HCT116 (cell line): ENCODE results near the gene METTL22. TPM values are rescaled to one million over a fixed set of nuclear protein-coding genes. Genes with fewer than 3 reads are reported as not detected.

Source experiments
- ATAC-seq: fragments of 200-7000 bp; cut with Tn5 transposase; 2 replicates; pipeline ENCODE4 v1.9.1; 2020; ENCODE audit warnings: mild to moderate bottlenecking, moderate library complexity
- BruUV-seq: library from RNA; stranded (reverse); fragments of 400-500 nt; replicated peaks from 2 replicates; lab custom pipeline; 2021; lab: Mats Ljungman, UMichigan
- CTCF ChIA-PET: fragments of 300-600 bp; sonication (Branson Sonifier 250); formaldehyde crosslinking; loops from one replicate; lab custom pipeline; 2021; ENCODE audit warnings: antibody characterized with exemption; lab: Charles Lee
- POLR2A ChIA-PET: fragments of 300-600, 350-600 bp; sonication (Branson Sonifier 250); formaldehyde crosslinking; loops from one replicate; lab custom pipeline; 2021; ENCODE audit warnings: antibody characterized with exemption; lab: Charles Lee
- RAD21 ChIA-PET, 2 experiments: fragments of 300-600 bp; sonication (Branson Sonifier 250); formaldehyde crosslinking; loops; one replicate each; lab custom pipeline; 2023; ENCODE audit warnings: low total read pairs in 2 of 2; ENCODE audit not compliant: uncharacterized antibody in 2 of 2, unreplicated experiment in 2 of 2, low non-redundant PET in 1 of 2; lab: Charles Lee
- DNase-seq: peaks from one replicate; pipeline ENCODE4 v3.0.0-alpha.2; 2010; ENCODE audit warnings: low read depth, low spot score
- H2AFZ ChIP-seq: fragments of 200-600 bp; shearing (Covaris generic), sonication (generic); 2 replicates; pipeline ENCODE4 v1.6.1; 2017; ENCODE audit warnings: low read depth, mixed run types, mixed read lengths, antibody characterized with exemption, low read length; ENCODE audit not compliant: poor library complexity, severe bottlenecking
- H3K27ac ChIP-seq: 2 replicates; pipeline ENCODE4 v1.5.1; 2012; ENCODE audit warnings: low read depth, low read length
- H3K27me3 ChIP-seq: fragments of 200-600 bp; sonication (generic); 2 replicates; pipeline ENCODE4 v1.6.1; 2016; ENCODE audit warnings: mixed run types, low read length, mixed read lengths; ENCODE audit not compliant: insufficient read depth
- H3K36me3 ChIP-seq, 2 experiments: fragments of 200-500 bp in 1 of 2; fragments of 200-600 bp in 1 of 2; sonication (Bioruptor generic) in 1 of 2; sonication (generic) in 1 of 2; 2 replicates each; pipeline versions ENCODE4 v1.5.1 to v1.6.1; 2014 to 2016; ENCODE audit warnings: low read length in 2 of 2, inconsistent platforms in 1 of 2, mixed read lengths in 1 of 2, mixed run types in 1 of 2; ENCODE audit not compliant: insufficient read depth in 2 of 2, control insufficient read depth in 1 of 2
- H3K4me1 ChIP-seq, 2 experiments: fragments of 200-600 bp in 1 of 2; sonication (generic) in 1 of 2; 2 replicates each; pipeline versions ENCODE4 v1.5.1 to v1.6.1; 2012 to 2017; ENCODE audit warnings: low read length in 2 of 2, inconsistent platforms in 1 of 2, mild to moderate bottlenecking in 1 of 2, mixed read lengths in 1 of 2, mixed run types in 1 of 2, moderate library complexity in 1 of 2; ENCODE audit not compliant: insufficient read depth in 2 of 2, control insufficient read depth in 1 of 2
- H3K4me2 ChIP-seq: fragments of 200-600 bp; sonication (generic); 2 replicates; pipeline ENCODE4 v1.6.1; 2017; ENCODE audit warnings: mixed run types, low read length, mixed read lengths
- H3K4me3 ChIP-seq, 2 experiments: fragments of 200-600 bp in 1 of 2; sonication (generic) in 1 of 2; replicated peaks in 1 of 2; 2 replicates each; pipeline ENCODE4 v1.5.1; 2011 to 2016; ENCODE audit warnings: low read length in 2 of 2, control low read depth in 1 of 2, low read depth in 1 of 2, mild to moderate bottlenecking in 1 of 2, mixed read lengths in 1 of 2, mixed run types in 1 of 2
- H3K79me2 ChIP-seq: fragments of 200-600 bp; sonication (generic); 2 replicates; pipeline ENCODE4 v1.6.1; 2017; ENCODE audit warnings: mild to moderate bottlenecking, mixed run types, low read length, moderate library complexity, mixed read lengths; ENCODE audit not compliant: insufficient read depth
- H3K9ac ChIP-seq: fragments of 200-600 bp; sonication (generic); 2 replicates; pipeline ENCODE4 v1.6.1; 2016; ENCODE audit warnings: low read length, mixed read lengths
- H3K9me2 ChIP-seq: fragments of 200-600 bp; sonication (generic), shearing (Covaris generic); 2 replicates; pipeline ENCODE4 v1.6.1; 2017; ENCODE audit warnings: mixed run types, mild to moderate bottlenecking, moderate library complexity; ENCODE audit not compliant: insufficient read depth
- H3K9me3 ChIP-seq, 2 experiments: fragments of 200-500 bp in 1 of 2; fragments of 200-600 bp in 1 of 2; sonication (Bioruptor generic) in 1 of 2; sonication (generic) in 1 of 2; 2 replicates each; pipeline ENCODE4 v1.6.1; 2014 to 2017; ENCODE audit warnings: low read length in 2 of 2, mixed read lengths in 2 of 2, inconsistent platforms in 1 of 2, low read depth in 1 of 2, mild to moderate bottlenecking in 1 of 2, mixed run types in 1 of 2, moderate library complexity in 1 of 2; ENCODE audit not compliant: control insufficient read depth in 1 of 2, insufficient read depth in 1 of 2
- H4K20me1 ChIP-seq: fragments of 200-600 bp; sonication (generic), shearing (Covaris generic); 2 replicates; pipeline ENCODE4 v1.6.1; 2017; ENCODE audit warnings: mixed run types, mild to moderate bottlenecking, moderate library complexity; ENCODE audit not compliant: insufficient read depth
- CEBPB ChIP-seq: IDR thresholded peaks from 2 replicates; pipeline ENCODE4 v1.6.1; 2012; ENCODE audit warnings: low read depth
- EGR1 ChIP-seq: IDR thresholded peaks from 2 replicates; pipeline ENCODE4 v1.6.1; 2012; ENCODE audit warnings: low read depth
- EZH2phosphoT487 ChIP-seq: fragments of 200-600 bp; IDR thresholded peaks from 2 replicates; pipeline ENCODE4 v1.6.1; 2018; ENCODE audit warnings: antibody characterized with exemption, borderline replicate concordance
- FOSL1 ChIP-seq: IDR thresholded peaks from 2 replicates; pipeline ENCODE4 v1.6.1; 2012; ENCODE audit warnings: low read depth
- JUND ChIP-seq: IDR thresholded peaks from 2 replicates; pipeline ENCODE4 v1.6.1; 2012
- POLR2A ChIP-seq: IDR thresholded peaks from 2 replicates; pipeline ENCODE4 v1.7.0; 2011; ENCODE audit warnings: borderline replicate concordance; ENCODE audit not compliant: insufficient read depth, insufficient read length; ENCODE audit errors: extremely low read depth
- POLR2AphosphoS5 ChIP-seq: IDR thresholded peaks from 2 replicates; pipeline ENCODE4 v1.6.1; 2011; ENCODE audit warnings: mild to moderate bottlenecking, low read depth, low read length, moderate library complexity
- RAD21 ChIP-seq: IDR thresholded peaks from 2 replicates; pipeline ENCODE4 v1.6.1; 2012; ENCODE audit warnings: low read depth, mild to moderate bottlenecking
- SIN3A ChIP-seq: IDR thresholded peaks from 2 replicates; pipeline ENCODE4 v1.6.1; 2012; ENCODE audit warnings: low read depth
- SP1 ChIP-seq: IDR thresholded peaks from 2 replicates; pipeline ENCODE4 v1.6.1; 2012; ENCODE audit warnings: low read depth
- SRF ChIP-seq: IDR thresholded peaks from 2 replicates; pipeline ENCODE4 v1.6.1; 2012; ENCODE audit warnings: low read depth
- TCF7L2 ChIP-seq: IDR thresholded peaks from 2 replicates; pipeline ENCODE4 v1.7.0; 2011; ENCODE audit warnings: borderline replicate concordance, inconsistent platforms; ENCODE audit not compliant: insufficient read depth, insufficient read length; ENCODE audit errors: extremely low read depth
- ZFX ChIP-seq: fragments of 450-650 bp; IDR thresholded peaks from 2 replicates; pipeline ENCODE4 v1.6.1; 2017
- intact Hi-C: fragments of 100-400 bp; cut with micrococcal nuclease; formaldehyde crosslinking; loops from 2 replicates; pipeline ENCODE4 v1.10.0; 2022
- total RNA-seq: library from RNA; stranded (reverse); gene quantifications from one replicate; pipeline ENCODE4 v1.2.1, GENCODE V29; 2021; ENCODE audit not compliant: unreplicated experiment
- TF ChIP-seq, protein P1 (sequence below): IDR thresholded peaks from 2 replicates; pipeline ENCODE4 v1.6.1; 2011; ENCODE audit warnings: mild to moderate bottlenecking, low read length, moderate library complexity; ENCODE audit not compliant: insufficient replicate concordance; ENCODE audit errors: extremely low read depth
- TF ChIP-seq, protein P2 (sequence below), 3 experiments: fragments of 200-600 bp in 1 of 3; sonication (generic) in 1 of 3; IDR thresholded peaks in 2 of 3; conservative IDR thresholded peaks in 1 of 3; 2 replicates each; pipeline ENCODE4 v1.5.1; 2012 to 2017; ENCODE audit warnings: low read depth in 2 of 3, low read length in 2 of 3, antibody characterized with exemption in 1 of 3, borderline replicate concordance in 1 of 3, control low read depth in 1 of 3, mild to moderate bottlenecking in 1 of 3, mixed read lengths in 1 of 3, mixed run types in 1 of 3, moderate library complexity in 1 of 3; ENCODE audit not compliant: insufficient read depth in 1 of 3
- TF ChIP-seq, protein P3 (sequence below): IDR thresholded peaks from 2 replicates; pipeline ENCODE4 v1.6.1; 2012; ENCODE audit warnings: low read depth
- TF ChIP-seq, protein P4 (sequence below): IDR thresholded peaks from 2 replicates; pipeline ENCODE4 v1.6.1; 2012
- TF ChIP-seq, protein P5 (sequence below): IDR thresholded peaks from 2 replicates; pipeline ENCODE4 v1.6.1; 2012

Gene METTL22
- total RNA-seq, 1 experiment from 2014 or later = 33.3 TPM

DNA sequence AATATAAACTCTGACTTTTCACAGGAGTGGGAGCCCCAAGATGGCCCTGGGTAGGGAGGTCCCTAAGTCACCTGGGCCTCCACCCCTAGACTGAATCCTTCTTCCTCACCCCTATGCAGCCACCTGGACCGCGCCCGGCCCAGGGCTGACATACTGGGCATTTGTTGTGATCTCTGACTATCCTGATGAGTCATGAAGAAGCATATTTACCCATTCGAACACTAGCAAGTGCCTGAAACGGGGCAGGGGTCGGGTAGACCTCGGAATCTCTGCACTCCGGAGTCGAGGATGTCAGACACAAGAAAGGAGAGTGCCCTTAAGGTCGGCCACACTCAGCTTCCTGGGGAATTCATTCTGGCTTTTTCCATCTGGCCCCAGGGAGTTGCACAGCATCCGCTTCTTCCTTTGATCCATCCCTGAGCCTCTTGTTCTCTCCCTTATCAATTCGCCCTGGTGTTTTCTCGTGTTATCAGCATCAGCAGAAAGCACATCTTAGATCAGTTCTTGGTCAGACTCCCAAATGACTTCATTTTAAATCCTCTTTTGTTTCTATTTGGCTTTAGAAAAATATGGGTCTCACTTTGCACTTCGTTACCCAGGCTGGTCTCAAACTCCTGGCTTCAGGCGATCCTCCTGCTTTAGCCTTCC lies 10.4 kb downstream of the METTL22 start (continued):
- no peak for TF ChIP-seq SRF

DNA sequence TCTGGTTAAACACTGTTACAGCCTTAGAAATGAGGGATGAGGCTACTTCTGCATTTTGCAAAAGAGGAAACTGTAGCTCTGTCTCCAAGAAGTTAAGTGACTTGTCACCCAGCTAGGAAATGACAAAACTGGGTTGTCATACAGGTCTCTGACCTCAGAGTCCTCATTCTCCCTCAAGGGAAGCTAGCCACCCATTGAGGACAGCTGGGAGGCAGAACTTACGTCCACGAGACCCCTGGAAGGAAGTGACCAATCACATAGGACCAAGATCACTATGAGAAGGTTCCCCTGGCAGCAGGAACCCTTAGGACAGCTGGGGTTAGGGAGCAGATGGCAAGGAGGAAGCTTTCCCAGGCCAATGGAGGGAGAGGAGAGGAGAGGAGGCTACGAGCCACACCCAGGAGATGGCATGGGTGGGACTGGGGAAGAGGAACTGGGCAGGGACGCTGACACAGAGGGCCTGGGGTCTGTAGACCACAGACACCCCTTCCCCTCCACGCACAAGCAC lies 11.2 kb downstream of the METTL22 start:
- peaks cover 40 to 45% of the 10 kb centered on the region in 2 experiments; a peak in 3 of 4 replicates for H3K36me3 ChIP-seq
- CTCF ChIA-PET = no interaction called here
- H3K4me3 ChIP-seq = no peak overlapping the region
- no TSS peak for BruUV-seq
- H2AFZ ChIP-seq = no peak overlapping the region
- H3K27me3 ChIP-seq = no peaks in the 10 kb centered on the region
- H3K79me2 ChIP-seq = peaks cover 8% of the 10 kb centered on the region; the same call in 1 of the 2 replicates
- no peak for DNase-seq
- no peak overlapping the region for H3K9ac ChIP-seq
- POLR2A ChIA-PET = no interaction called here
- no peak overlapping the region for H3K27ac ChIP-seq
- no peaks in the 10 kb centered on the region for H4K20me1 ChIP-seq
- H3K4me1 ChIP-seq = no peaks in the 10 kb centered on the region
- no peak for ATAC-seq
- RAD21 ChIA-PET = no interaction called here
- intact Hi-C loops = no loop called here
- no peaks in the 10 kb centered on the region for H3K9me3 ChIP-seq
- no peaks in the 10 kb centered on the region for H3K9me2 ChIP-seq
- no peak overlapping the region for H3K4me2 ChIP-seq
- TF ChIP-seq RAD21 (no peak), SP1 (no peak), EZH2phosphoT487 (no peak), ZFX (no peak), POLR2A (no peak), FOSL1 (no peak), CEBPB (no peak), TCF7L2 (no peak), SIN3A (no peak), JUND (no peak), EGR1 (no peak), POLR2AphosphoS5 (no peak)
- TF ChIP-seq, protein P1, sequence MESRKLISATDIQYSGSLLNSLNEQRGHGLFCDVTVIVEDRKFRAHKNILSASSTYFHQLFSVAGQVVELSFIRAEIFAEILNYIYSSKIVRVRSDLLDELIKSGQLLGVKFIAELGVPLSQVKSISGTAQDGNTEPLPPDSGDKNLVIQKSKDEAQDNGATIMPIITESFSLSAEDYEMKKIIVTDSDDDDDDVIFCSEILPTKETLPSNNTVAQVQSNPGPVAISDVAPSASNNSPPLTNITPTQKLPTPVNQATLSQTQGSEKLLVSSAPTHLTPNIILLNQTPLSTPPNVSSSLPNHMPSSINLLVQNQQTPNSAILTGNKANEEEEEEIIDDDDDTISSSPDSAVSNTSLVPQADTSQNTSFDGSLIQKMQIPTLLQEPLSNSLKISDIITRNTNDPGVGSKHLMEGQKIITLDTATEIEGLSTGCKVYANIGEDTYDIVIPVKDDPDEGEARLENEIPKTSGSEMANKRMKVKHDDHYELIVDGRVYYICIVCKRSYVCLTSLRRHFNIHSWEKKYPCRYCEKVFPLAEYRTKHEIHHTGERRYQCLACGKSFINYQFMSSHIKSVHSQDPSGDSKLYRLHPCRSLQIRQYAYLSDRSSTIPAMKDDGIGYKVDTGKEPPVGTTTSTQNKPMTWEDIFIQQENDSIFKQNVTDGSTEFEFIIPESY = no peak
- TF ChIP-seq, protein P2, sequence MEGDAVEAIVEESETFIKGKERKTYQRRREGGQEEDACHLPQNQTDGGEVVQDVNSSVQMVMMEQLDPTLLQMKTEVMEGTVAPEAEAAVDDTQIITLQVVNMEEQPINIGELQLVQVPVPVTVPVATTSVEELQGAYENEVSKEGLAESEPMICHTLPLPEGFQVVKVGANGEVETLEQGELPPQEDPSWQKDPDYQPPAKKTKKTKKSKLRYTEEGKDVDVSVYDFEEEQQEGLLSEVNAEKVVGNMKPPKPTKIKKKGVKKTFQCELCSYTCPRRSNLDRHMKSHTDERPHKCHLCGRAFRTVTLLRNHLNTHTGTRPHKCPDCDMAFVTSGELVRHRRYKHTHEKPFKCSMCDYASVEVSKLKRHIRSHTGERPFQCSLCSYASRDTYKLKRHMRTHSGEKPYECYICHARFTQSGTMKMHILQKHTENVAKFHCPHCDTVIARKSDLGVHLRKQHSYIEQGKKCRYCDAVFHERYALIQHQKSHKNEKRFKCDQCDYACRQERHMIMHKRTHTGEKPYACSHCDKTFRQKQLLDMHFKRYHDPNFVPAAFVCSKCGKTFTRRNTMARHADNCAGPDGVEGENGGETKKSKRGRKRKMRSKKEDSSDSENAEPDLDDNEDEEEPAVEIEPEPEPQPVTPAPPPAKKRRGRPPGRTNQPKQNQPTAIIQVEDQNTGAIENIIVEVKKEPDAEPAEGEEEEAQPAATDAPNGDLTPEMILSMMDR (IDR thresholded peaks at IDR 0.05 in 2 of 3, conservative IDR thresholded peaks at IDR 0.05 in 1 of 3; ENCODE audit: borderline replicate concordance in 1 of 3, insufficient read depth in 1 of 3, low read depth in 2 of 3, low read length in 2 of 3) = no peak
- TF ChIP-seq, protein P3, sequence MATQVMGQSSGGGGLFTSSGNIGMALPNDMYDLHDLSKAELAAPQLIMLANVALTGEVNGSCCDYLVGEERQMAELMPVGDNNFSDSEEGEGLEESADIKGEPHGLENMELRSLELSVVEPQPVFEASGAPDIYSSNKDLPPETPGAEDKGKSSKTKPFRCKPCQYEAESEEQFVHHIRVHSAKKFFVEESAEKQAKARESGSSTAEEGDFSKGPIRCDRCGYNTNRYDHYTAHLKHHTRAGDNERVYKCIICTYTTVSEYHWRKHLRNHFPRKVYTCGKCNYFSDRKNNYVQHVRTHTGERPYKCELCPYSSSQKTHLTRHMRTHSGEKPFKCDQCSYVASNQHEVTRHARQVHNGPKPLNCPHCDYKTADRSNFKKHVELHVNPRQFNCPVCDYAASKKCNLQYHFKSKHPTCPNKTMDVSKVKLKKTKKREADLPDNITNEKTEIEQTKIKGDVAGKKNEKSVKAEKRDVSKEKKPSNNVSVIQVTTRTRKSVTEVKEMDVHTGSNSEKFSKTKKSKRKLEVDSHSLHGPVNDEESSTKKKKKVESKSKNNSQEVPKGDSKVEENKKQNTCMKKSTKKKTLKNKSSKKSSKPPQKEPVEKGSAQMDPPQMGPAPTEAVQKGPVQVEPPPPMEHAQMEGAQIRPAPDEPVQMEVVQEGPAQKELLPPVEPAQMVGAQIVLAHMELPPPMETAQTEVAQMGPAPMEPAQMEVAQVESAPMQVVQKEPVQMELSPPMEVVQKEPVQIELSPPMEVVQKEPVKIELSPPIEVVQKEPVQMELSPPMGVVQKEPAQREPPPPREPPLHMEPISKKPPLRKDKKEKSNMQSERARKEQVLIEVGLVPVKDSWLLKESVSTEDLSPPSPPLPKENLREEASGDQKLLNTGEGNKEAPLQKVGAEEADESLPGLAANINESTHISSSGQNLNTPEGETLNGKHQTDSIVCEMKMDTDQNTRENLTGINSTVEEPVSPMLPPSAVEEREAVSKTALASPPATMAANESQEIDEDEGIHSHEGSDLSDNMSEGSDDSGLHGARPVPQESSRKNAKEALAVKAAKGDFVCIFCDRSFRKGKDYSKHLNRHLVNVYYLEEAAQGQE = no peak
- TF ChIP-seq, protein P4, sequence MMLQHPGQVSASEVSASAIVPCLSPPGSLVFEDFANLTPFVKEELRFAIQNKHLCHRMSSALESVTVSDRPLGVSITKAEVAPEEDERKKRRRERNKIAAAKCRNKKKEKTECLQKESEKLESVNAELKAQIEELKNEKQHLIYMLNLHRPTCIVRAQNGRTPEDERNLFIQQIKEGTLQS = no peak
- TF ChIP-seq, protein P5, sequence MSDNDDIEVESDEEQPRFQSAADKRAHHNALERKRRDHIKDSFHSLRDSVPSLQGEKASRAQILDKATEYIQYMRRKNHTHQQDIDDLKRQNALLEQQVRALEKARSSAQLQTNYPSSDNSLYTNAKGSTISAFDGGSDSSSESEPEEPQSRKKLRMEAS = no peak
